ENCODE results near the gene LRRC57.

The LRRC57 gene

GRCh38 chr15:42549741-42550392 lies 1.3 kb upstream of the LRRC57 start:
- DNase-seq, result no peak

GRCh38 chr15:42549032-42549491 lies 469 bp upstream of the LRRC57 start:
- DNase-seq, result no peak

- no peak for DNase-seq
Observed at GRCh38 chr15:42547918-42548248, 710 bp downstream of the LRRC57 start.

- DNase-seq, result no peak
Observed at GRCh38 chr15:42544853-42545629, 3.6 kb downstream of the LRRC57 start.

GRCh38 chr15:42533246-42533645 lies 15.3 kb downstream of the LRRC57 start:
- no peak for DNase-seq

GRCh38 chr15:42528970-42529369 lies 19.6 kb downstream of the LRRC57 start:
- no peak for DNase-seq

- DNase-seq, result no peak
Observed at GRCh38 chr15:42523331-42523730, 25.3 kb downstream of the LRRC57 start.

GRCh38 chr15:42511007-42511391 lies 37.6 kb downstream of the LRRC57 start:
- no peak for DNase-seq

- no peak for DNase-seq
Observed at GRCh38 chr15:42510258-42511006, 38.2 kb downstream of the LRRC57 start.

- no peak for DNase-seq
Observed at GRCh38 chr15:42508263-42508690, 40.3 kb downstream of the LRRC57 start.

- no peak for DNase-seq
Observed at GRCh38 chr15:42507514-42507913, 41.1 kb downstream of the LRRC57 start.

- no peak for DNase-seq
Observed at GRCh38 chr15:42504631-42505030, 44.0 kb downstream of the LRRC57 start.

- DNase-seq, result no peak
Observed at GRCh38 chr15:42503825-42504224, 44.8 kb downstream of the LRRC57 start.

GRCh38 chr15:42502477-42502876 lies 46.1 kb downstream of the LRRC57 start:
- no peak for DNase-seq

GRCh38 chr15:42499858-42500609 lies 48.6 kb downstream of the LRRC57 start:
- no peak for DNase-seq

GRCh38 chr15:42498212-42499068 lies 50.2 kb downstream of the LRRC57 start:
- no peak for DNase-seq

GRCh38 chr15:42495361-42496212 lies 53.0 kb downstream of the LRRC57 start, which contains the start of gene SNAP23:
Gene SNAP23, plus strand, starts transcription at chr15:42495634. Its CDS starts 16,213 bp downstream, at chr15:42511847.
- peak; percentile 87 for DNase-seq

- DNase-seq, result peak; percentile 48
Observed at GRCh38 chr15:42494998-42495360, 53.6 kb downstream of the LRRC57 start.

- DNase-seq, result no peak
Observed at GRCh38 chr15:42493679-42494078, 54.9 kb downstream of the LRRC57 start.

- no peak for DNase-seq
Observed at GRCh38 chr15:42491539-42492225, 56.9 kb downstream of the LRRC57 start.

Measured in CD4-positive, alpha-beta T cell treated with Interleukin-17A for 1 hour (primary cell).